GM18526 (cell line): ENCODE results near the gene OAT.

Source experiments
- POLR2A ChIP-seq: IDR thresholded peaks from 3 replicates; pipeline ENCODE4 v1.6.1; 2011; ENCODE audit not compliant: insufficient read length; ENCODE audit errors: extremely low read depth

OAT gene

DNA sequence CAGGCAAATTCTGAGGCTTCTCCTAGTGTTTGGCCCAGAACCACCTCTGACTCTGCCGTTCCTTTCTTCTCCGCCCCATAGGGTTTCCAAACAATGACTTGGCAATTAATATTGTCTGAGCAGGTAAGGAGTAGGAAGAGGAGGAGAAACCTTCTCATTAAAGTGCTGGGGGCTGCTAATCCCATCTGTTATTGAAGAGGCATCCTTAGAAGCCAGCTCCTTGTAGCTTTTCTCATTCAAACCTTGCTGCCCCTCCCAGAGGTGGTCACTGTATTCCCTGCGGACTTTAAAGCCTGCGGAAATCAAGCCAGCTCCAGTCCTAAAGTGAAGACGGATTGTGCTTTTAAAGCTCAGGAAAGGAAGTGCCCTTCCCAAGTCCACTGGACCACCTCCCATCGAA lies 32.6 kb upstream of the OAT start:
- no peak for TF ChIP-seq POLR2A

- TF ChIP-seq POLR2A: no peak
Observed at GRCh38 chr10:124450783-124451057, 32.0 kb upstream of the OAT start.

DNA sequence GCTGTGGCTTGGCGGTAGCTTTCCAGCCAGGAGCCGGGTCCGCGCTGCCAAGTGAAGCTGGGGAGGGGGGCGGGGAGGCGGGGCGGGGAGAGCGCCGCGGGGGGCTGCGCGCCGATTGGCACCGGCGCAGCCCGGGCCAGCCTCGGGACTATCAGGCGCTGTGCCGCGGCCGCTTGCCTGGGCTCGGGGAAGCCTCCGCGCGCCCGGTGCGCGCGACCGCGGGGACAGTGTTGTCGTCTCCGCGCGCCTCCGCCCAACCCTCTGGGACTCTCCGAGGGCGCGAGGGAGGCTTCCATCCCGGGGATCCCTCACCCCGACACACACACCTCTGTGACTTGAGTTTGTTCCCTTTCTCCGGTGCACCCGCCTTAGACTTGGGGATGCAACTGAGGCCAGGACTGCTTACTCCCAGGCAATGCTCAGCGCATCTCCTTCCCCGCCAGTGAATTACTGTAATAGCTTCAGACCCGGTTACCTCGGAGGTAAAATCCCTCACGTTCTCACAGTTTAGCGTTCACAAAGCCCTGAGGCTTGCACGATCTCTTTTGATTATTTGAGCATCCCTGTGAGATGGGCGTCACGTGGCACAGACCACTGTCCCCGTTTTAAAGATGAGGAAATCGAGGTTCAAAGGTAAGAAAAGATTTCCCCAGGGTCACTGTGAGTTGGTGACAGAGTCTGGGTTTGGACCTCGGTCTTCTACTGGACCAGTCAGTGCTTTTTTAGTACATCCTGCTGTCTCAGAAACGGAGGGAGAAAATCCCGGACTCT lies 31.5 kb upstream of the OAT start, which contains the start of gene NKX1-2:
Gene NKX1-2 (minus strand): TSS at position 24 of the 771 bp plus-strand sequence. CDS start 92 bp downstream, outside the sequence.
- TF ChIP-seq POLR2A: no peak

DNA sequence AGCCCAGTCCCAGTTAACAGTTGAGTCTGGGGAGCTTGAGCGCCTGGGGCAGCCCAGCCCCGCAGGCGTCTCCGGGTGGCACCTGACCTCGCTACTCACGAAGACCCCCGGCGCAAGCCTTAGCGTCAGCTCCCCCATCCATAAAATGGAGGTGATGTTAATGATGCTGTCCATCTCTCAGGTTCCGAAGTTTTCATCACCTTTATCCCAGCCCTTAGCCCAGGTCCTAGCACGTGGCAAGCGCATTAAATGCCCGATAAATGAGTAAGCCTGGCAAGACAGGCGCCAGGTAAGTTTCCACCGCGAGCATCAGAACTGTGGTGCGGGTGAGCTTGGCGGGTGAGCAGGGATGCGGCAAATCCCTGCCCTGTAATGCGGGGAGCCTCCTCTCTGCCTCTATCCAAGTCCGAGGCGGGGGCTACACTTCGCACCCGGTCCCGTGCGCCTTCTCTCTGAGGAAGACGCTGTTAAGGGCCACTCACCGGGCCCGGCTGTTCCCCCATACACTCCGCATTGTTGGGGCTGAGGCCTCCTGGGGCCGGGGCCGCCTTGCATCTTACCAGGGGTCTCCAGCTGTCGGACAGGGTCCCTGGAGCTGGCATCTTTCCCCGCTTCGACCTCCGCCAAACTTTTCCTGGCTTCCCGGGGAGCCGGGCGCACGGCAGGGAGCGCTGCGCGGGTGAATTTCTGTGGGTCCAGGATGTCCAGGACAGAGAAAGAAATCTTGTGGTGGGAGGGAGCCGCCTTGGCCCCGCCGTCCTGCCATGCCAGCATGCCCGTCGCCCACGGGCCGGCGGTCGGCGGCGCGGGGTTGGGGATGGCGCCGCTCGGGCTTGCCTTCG lies 30.7 kb upstream of the OAT start:
- no peak for TF ChIP-seq POLR2A

DNA sequence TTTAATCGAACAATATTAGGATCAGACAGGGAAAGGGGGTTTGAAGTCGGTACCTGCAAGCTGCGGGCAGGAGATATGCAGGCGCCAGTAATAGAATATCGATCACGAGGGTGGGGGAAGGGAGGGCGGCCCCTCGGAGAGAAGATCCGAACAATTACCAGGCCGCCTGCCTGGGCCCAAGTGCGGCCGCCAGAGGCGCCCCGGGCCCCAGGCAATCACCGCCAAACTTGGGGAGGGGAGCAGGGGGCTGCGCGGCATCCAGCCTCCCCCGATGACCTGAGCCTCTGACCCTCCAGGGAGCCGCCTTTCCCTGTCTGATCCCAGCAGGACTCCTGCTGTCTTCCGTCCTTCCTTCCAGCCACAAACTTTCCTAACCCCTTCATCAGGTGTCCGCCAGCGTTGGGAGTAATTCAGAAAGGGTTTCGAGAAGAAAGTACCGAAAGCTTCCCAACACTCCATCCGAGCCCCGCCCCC lies 30.0 kb upstream of the OAT start:
- TF ChIP-seq POLR2A: no peak

GRCh38 chr10:124447751-124448466 lies 29.2 kb upstream of the OAT start:
- TF ChIP-seq POLR2A: no peak

- no peak for TF ChIP-seq POLR2A
Observed at GRCh38 chr10:124446830-124447750, 28.4 kb upstream of the OAT start.

- no peak for TF ChIP-seq POLR2A
Observed at GRCh38 chr10:124436191-124436638, 17.5 kb upstream of the OAT start.

DNA sequence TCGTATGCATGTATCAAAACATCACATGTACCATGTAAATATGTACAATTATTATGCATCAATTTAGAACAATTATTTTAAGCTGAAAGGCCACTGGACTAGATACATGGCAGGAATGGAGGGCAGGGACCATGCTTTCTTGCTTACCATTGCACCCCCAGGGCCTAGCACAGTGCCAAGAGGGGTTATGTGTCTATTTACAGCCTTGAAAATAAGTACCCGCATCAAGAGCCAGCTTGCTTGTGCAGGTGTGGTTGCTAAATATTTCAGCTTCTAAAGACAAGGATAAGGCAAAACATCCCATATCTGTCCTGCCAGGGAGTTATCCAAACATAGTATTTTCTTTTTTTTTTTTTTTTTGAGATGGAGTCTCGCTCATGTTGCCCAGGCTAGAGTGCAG lies 14.7 kb upstream of the OAT start:
- no peak for TF ChIP-seq POLR2A

DNA sequence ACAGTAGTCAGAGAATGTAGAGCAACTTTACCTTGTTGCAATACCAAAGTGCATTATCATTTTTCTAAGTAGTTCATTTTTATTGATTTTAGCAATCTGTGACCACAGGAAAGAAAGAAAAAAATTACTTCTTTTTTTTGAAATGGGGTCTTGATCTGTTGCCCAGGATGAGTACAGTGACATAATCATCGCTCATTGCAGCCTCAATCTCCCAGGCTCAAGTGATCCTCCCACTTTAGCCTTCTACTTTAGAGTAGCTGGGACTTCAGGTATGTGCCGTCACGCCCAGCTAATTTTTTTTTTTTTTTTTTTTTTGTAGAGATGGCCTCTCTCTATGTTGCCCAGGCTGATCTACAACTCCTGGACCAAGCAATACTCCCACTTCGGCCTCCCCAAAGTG lies 11.4 kb upstream of the OAT start:
- no peak for TF ChIP-seq POLR2A

DNA sequence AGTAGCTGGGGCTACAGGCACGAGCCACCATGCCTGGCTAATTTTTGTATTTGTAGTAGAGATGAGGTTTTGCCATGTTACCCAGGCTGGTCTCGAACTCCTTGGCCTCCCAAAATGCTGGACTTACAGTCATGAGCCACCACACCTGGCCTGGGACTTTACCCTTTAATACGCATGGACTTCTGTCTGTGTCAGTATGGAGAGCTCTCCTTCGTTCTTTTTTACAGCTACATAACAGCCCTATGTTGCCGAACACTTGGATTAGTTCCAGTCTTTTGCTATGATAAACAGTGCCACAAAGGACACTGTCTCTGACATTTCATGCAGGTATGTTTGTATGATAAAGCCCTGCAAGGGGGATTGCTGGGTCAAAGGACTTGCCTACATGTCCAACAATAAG lies 10.9 kb upstream of the OAT start:
- TF ChIP-seq POLR2A: no peak

GRCh38 chr10:124428207-124428777 lies 9.6 kb upstream of the OAT start:
- no peak for TF ChIP-seq POLR2A

DNA sequence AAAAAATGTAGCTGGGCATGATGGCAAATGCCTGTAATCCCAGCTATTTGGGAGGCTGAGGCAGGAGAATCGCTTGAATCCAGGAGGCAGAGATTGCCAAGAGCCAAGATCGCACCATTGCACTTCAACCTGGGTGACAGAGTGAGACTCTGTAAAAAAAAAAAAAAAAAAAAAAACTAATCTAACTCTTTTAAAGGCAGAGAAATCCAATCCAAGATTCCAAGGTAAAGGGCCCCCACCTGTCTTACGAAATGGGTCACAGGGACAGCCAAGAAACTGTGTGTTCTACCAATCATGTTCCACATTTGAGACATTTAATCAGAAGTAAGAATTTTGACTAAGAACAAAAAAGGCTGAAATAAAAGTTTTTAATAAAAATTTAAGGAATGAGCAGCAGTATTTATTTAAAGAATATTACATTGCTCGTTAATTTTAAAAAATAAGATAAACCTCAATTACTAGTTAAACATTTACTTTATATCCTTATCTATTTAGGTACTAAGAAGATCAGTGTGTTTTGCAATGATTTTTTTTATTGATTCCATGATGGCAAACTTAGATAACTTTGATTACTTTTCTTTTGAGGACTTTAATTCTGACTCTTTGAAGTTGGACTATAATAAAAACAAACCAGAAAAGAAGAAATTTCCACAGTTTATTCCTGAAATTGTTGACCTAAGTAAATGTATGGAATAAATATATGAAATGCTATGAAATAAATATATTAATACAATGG lies 6.7 kb upstream of the OAT start:
- TF ChIP-seq POLR2A: no peak

GRCh38 chr10:124423813-124424212 lies 5.1 kb upstream of the OAT start:
- no peak for TF ChIP-seq POLR2A
